GM12892 (cell line): ENCODE results near the gene NAA80.

Source experiments
- POLR2A ChIP-seq: IDR thresholded peaks from 2 replicates; pipeline ENCODE4 v1.6.1; 2011; ENCODE audit warnings: low read depth, low read length, control low read depth
- TAF1 ChIP-seq: IDR thresholded peaks from 2 replicates; pipeline ENCODE4 v1.6.1; 2011; ENCODE audit warnings: low read depth, mild to moderate bottlenecking, control low read depth, low read length, borderline replicate concordance

- TF ChIP-seq POLR2A (no peak), TAF1 (no peak)
These were observed 1.8 kb downstream of the NAA80 start for GRCh38 chr3:50297384-50297775.
